Ovary (tissue), 9 donors: Measurements from ENCODE around the gene VSIG10L2. TPM values are rescaled to one million over a fixed set of nuclear protein-coding genes. Genes with fewer than 3 reads are reported as not detected.
A peak's percentile ranks its signal among the peaks of the same experiment; 100 is the strongest.

Source experiments
- DNase-seq, 5 donors: peaks; one replicate each; pipeline ENCODE4 v3.0.0-alpha.2; 2019 to 2020
- H3K27ac ChIP-seq, 2 donors: fragments of 200-600 bp; one replicate each; pipeline versions ENCODE4 v1.5.1 to v1.8.0; 2019 to 2022
- H3K27me3 ChIP-seq: fragments of 200-600 bp; one replicate; pipeline ENCODE4 v1.8.0; 2022
- H3K36me3 ChIP-seq: fragments of 200-600 bp; sonication (generic); one replicate; pipeline ENCODE4 v1.5.1; 2019
- H3K4me1 ChIP-seq: one replicate; pipeline ENCODE4 v1.8.1; 2013; ENCODE audit warnings: mild to moderate bottlenecking, moderate library complexity; ENCODE audit not compliant: insufficient read depth
- H3K4me3 ChIP-seq: fragments of 200-600 bp; sonication (generic); one replicate; pipeline ENCODE4 v1.5.1; 2017
- H3K9me3 ChIP-seq, 2 donors: fragments of 200-600 bp in 1 of 2; sonication (generic) in 1 of 2; one replicate each; pipeline versions ENCODE4 v1.5.1 to v1.8.1; 2013 to 2019; ENCODE audit warnings: mild to moderate bottlenecking in 1 of 2, moderate library complexity in 1 of 2
- EP300 ChIP-seq: sonication (generic); formaldehyde crosslinking; IDR thresholded peaks from one replicate; pipeline ENCODE4 v1.6.1; 2017; ENCODE audit warnings: antibody characterized with exemption
- POLR2A ChIP-seq: fragments of 450-650 bp; IDR thresholded peaks from one replicate; pipeline ENCODE4 v1.6.1; 2017; ENCODE audit warnings: antibody characterized with exemption, mild to moderate bottlenecking, moderate library complexity
- WGBS, 3 donors: extraction: QIAGEN DNeasy Blood & Tissue Kit in 1 of 3; methylation state at CpG; one replicate each; pipeline versions ENCODE4 v1.1.5 to v1.1.7; 2013 to 2017; 5-methylcytosine and 5-hydroxymethylcytosine counted together
- intact Hi-C, 4 donors: fragments of 100-400 bp; cut with DNase I; formaldehyde crosslinking; loops; one replicate each; pipeline versions ENCODE4 v1.11.0 to v1.15.1; 2022 to 2023
- polyA plus RNA-seq, 2 donors: library from polyadenylated mRNA; stranded (reverse); fragments of 200-250 nt in 1 of 2; fragments of 350-450 nt in 1 of 2; fragmentation: Illumina TruSeq in 1 of 2; extraction: RNeasy Lipid Tissue Mini Kit (QIAGEN cat#74804) in 1 of 2; gene quantifications; one replicate each; pipeline ENCODE4 v1.2.3, GENCODE V29; 2013 to 2014
- total RNA-seq, 7 donors: library from RNA; depleted of rRNA in 2 of 7; stranded (reverse); fragments of >200 nt in 2 of 7; fragmentation: NEBNext Ultra II Directional in 3 of 7; extraction: Animal tissue kit (Norgen Biotek cat#: 25700) in 3 of 7; gene quantifications; one replicate each; pipeline versions ENCODE4 v1.1.0 to v1.2.4, GENCODE V29; 2016 to 2023
- TF ChIP-seq, protein P1 (sequence below), 3 donors: fragments of 450-650 bp in 2 of 3; fragments of 200-600 bp in 1 of 3; IDR thresholded peaks; one replicate each; pipeline versions ENCODE4 v1.5.1 to v1.8.0; 2016 to 2022; ENCODE audit warnings: antibody characterized with exemption in 3 of 3, mild to moderate bottlenecking in 1 of 3
- donor health status: DM: no; HTN: no; CAD: no; lungs with moderate emphysema.
- donor health status: DM: no; HTN: no; CAD: no.
- donor health status: Bipolar disorder and iron deficiency.
- donor health status: DM: yes; HTN: yes; CAD: no.
- donor health status: DM: no; HTN: no; CAD: no.
- donor health status: DM: yes; HTN: yes; CAD: no.

VSIG10L2 gene
- total and polyA plus RNA-seq, 9 donors, result 0.08 to 3.3 (median 0.57) TPM

- Histone ChIP-seq H3K4me1 (peaks cover 17% of the 10 kb centered on the region), H3K36me3 (no peaks in the 10 kb centered on the region), H3K27ac (peak overlapping the region in 1 of 2 donors; percentile 61), H3K27me3 (no peaks in the 10 kb centered on the region), H3K9me3 (no peaks in the 10 kb centered on the region), H3K4me3 (no peak overlapping the region)
- intact Hi-C loops, result no loop called here
- 33 to 38% (median 37%) methylated on average over 15 of the region's 15 CpGs for WGBS, 3 donors
- no peak for TF ChIP-seq EP300
- TF ChIP-seq POLR2A, result no peak
- TF ChIP-seq, protein P1, sequence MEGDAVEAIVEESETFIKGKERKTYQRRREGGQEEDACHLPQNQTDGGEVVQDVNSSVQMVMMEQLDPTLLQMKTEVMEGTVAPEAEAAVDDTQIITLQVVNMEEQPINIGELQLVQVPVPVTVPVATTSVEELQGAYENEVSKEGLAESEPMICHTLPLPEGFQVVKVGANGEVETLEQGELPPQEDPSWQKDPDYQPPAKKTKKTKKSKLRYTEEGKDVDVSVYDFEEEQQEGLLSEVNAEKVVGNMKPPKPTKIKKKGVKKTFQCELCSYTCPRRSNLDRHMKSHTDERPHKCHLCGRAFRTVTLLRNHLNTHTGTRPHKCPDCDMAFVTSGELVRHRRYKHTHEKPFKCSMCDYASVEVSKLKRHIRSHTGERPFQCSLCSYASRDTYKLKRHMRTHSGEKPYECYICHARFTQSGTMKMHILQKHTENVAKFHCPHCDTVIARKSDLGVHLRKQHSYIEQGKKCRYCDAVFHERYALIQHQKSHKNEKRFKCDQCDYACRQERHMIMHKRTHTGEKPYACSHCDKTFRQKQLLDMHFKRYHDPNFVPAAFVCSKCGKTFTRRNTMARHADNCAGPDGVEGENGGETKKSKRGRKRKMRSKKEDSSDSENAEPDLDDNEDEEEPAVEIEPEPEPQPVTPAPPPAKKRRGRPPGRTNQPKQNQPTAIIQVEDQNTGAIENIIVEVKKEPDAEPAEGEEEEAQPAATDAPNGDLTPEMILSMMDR (IDR thresholded peaks at IDR 0.05), result no peak
- DNase-seq, result peak; percentile 83 to 87 (median 86)
These were observed 5.1 kb downstream of the VSIG10L2 start for GRCh38 chr11:125950696-125951651.

DNA sequence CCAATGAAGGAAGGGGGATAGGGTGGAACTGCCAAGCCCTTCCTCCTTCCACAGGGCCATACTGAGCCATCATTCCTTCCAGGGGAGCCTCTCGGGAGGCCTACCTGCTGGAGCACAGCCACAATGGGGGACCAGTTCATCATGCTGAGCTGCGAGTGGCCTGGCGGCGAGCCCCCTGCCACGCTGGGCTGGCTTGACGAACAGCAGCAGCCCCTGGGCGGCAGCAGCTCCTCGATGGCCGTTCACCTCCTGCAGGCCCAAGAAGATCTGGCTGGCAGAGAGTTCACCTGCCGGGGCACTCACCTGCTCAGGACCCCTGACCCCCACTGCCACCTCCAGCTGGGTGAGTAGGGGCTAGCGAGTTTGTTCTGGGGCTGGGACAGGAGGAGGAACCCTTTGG is 5.9 kb downstream of the VSIG10L2 start:
- 47% methylated on average over 11 of the region's 11 CpGs for WGBS, 3 donors
- peaks cover 17% of the 10 kb centered on the region for H3K4me1 ChIP-seq
- no peaks in the 10 kb centered on the region for H3K9me3 ChIP-seq
- DNase-seq, result peak in 4 of 5 donors; percentile 39 to 67 (median 62)
- peak overlapping the region; percentile 61 to 62 for H3K27ac ChIP-seq
- no peaks in the 10 kb centered on the region for H3K36me3 ChIP-seq
- no peaks in the 10 kb centered on the region for H3K27me3 ChIP-seq
- TF ChIP-seq, protein P1 (IDR thresholded peaks at IDR 0.05), result no peak
- TF ChIP-seq EP300 (no peak), POLR2A (no peak)
- H3K4me3 ChIP-seq, result no peak overlapping the region
- intact Hi-C loops, result no loop called here

- H3K27ac ChIP-seq, result peak overlapping the region in 1 of 2 donors; percentile 61
These were observed 6.7 kb downstream of the VSIG10L2 start for GRCh38 chr11:125952559-125952958.

GRCh38 chr11:125952973-125953372 is 7.1 kb downstream of the VSIG10L2 start:
- Histone ChIP-seq H3K27me3 (no peaks in the 10 kb centered on the region), H3K36me3 (no peaks in the 10 kb centered on the region), H3K27ac (peak overlapping the region in 1 of 2 donors; percentile 20), H3K4me1 (peaks cover 17% of the 10 kb centered on the region), H3K4me3 (no peak overlapping the region), H3K9me3 (no peaks in the 10 kb centered on the region)
- DNase-seq, result peak; percentile 57 to 86 (median 71)
- 20 to 48% (median 35%) methylated on average over 7 of the region's 7 CpGs for WGBS, 3 donors
- intact Hi-C loops, result no loop called here
- TF ChIP-seq POLR2A, result no peak
- no peak for TF ChIP-seq EP300
- TF ChIP-seq, protein P1 (IDR thresholded peaks at IDR 0.05), result no peak

More at GRCh38 chr11:125952559-125952958, 6.7 kb downstream of the VSIG10L2 start:
- TF ChIP-seq POLR2A (no peak), EP300 (no peak)
- intact Hi-C loops, result no loop called here
- no peak overlapping the region for H3K4me3 ChIP-seq
- peaks cover 17% of the 10 kb centered on the region for H3K4me1 ChIP-seq
- 20 to 33% (median 21%) methylated on average over 2 of the region's 2 CpGs for WGBS, 3 donors
- H3K9me3 ChIP-seq, result no peaks in the 10 kb centered on the region
- no peaks in the 10 kb centered on the region for H3K36me3 ChIP-seq
- no peaks in the 10 kb centered on the region for H3K27me3 ChIP-seq
- DNase-seq, result no peak

- TF ChIP-seq, protein P1 (IDR thresholded peaks at IDR 0.05), result no peak
- TF ChIP-seq EP300 (no peak), POLR2A (no peak)
- intact Hi-C loops, result no loop called here
- DNase-seq, result no peak
- no peak overlapping the region for H3K4me3 ChIP-seq
- peak overlapping the region; percentile 20 to 23 for H3K27ac ChIP-seq
- WGBS, 3 donors, result 70 to 76% (median 75%) methylated on average over 20 of the region's 20 CpGs
- peaks cover 17% of the 10 kb centered on the region for H3K4me1 ChIP-seq
- H3K27me3 ChIP-seq, result no peaks in the 10 kb centered on the region
- no peaks in the 10 kb centered on the region for H3K9me3 ChIP-seq
- no peaks in the 10 kb centered on the region for H3K36me3 ChIP-seq
These were observed 7.6 kb downstream of the VSIG10L2 start for GRCh38 chr11:125953401-125953935.
